ENCODE data around the gene LRATD1.

DNA sequence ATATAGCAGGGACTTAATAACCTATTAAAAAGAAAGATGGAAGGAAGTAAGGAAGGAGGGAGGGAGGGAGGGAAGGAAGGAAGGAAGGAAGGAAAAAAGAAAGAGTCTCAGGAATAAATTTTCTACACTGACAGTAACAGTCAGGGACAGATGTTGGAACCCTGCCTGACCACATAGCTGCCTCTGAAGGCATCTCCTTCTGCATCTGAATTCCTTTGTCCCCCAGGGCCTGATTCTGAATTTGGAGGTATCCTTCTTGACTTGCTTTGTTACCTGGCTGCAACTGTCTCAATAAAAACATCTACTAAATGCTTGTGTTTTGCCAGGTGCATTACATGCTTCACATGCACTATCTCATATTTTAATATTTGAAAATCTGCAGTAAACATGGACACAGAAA is 17.4 kb upstream of the LRATD1 start:
- no peak for TF ChIP-seq POLR2A (IDR thresholded peaks at IDR 0.05)
- TF ChIP-seq, protein P1, sequence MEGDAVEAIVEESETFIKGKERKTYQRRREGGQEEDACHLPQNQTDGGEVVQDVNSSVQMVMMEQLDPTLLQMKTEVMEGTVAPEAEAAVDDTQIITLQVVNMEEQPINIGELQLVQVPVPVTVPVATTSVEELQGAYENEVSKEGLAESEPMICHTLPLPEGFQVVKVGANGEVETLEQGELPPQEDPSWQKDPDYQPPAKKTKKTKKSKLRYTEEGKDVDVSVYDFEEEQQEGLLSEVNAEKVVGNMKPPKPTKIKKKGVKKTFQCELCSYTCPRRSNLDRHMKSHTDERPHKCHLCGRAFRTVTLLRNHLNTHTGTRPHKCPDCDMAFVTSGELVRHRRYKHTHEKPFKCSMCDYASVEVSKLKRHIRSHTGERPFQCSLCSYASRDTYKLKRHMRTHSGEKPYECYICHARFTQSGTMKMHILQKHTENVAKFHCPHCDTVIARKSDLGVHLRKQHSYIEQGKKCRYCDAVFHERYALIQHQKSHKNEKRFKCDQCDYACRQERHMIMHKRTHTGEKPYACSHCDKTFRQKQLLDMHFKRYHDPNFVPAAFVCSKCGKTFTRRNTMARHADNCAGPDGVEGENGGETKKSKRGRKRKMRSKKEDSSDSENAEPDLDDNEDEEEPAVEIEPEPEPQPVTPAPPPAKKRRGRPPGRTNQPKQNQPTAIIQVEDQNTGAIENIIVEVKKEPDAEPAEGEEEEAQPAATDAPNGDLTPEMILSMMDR (IDR thresholded peaks at IDR 0.05) = no peak

Measured in esophagus squamous epithelium (tissue), 4 donors.